Tibial nerve (tissue), 4 donors: Measurements from ENCODE around the gene RELA.

Experiments used
- CTCF ChIP-seq, 5 experiments: fragments of 200-600 bp in 3 of 5; fragments of 450-650 bp in 2 of 5; sonication (generic) in 3 of 5; IDR thresholded peaks; one replicate each; pipeline ENCODE4 v1.5.1; 2016 to 2019; ENCODE audit warnings: antibody characterized with exemption in 5 of 5, mild to moderate bottlenecking in 3 of 5, moderate library complexity in 2 of 5
- EP300 ChIP-seq, 2 donors: sonication (generic); formaldehyde crosslinking; IDR thresholded peaks; one replicate each; pipeline ENCODE4 v1.6.1; 2017; ENCODE audit warnings: antibody characterized with exemption in 2 of 2, mild to moderate bottlenecking in 1 of 2
- POLR2A ChIP-seq, 2 donors: fragments of 450-650 bp; IDR thresholded peaks; one replicate each; pipeline ENCODE4 v1.6.1; 2017; ENCODE audit warnings: antibody characterized with exemption in 2 of 2, mild to moderate bottlenecking in 2 of 2, moderate library complexity in 2 of 2

DNA sequence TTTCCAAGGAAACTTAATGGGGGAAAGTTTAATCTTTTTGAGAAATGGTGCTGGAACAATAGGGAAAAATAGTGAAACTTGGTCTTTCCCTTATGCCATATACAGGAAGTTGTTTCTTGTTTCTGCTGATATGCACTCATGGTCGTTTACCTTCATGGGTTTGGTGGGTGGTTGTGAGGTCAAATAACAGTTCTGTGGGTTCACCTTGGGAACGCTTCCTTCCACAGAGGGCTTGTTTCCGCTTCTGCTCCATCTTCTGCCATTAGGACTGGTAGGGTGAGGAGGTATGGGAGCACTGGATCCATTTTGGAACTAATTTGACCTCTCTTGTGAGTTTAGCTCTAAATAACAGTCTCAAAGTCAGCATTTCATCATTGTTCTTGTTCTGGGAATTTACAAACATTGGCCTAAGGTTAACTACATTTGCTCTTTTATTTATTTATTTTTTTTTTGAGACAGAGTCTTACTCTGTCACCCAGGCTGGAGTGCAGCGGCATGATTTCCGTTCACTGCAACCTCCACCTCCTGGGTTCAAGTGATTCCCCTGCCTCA, 17.6 kb upstream of the RELA start:
- no peak for TF ChIP-seq CTCF (IDR thresholded peaks at IDR 0.05)
- TF ChIP-seq EP300 (IDR thresholded peaks at IDR 0.05), result no peak
- TF ChIP-seq POLR2A (IDR thresholded peaks at IDR 0.05), result no peak
